GM23338 (cell line): ENCODE measurements around the gene MED27.

Source experiments
- CREB1 ChIP-seq: fragments of 250-450 bp; sonication (Bioruptor Pico); IDR thresholded peaks from 2 replicates; pipeline ENCODE4 v1.5.0; 2020; ENCODE audit warnings: low read depth, mild to moderate bottlenecking, moderate library complexity
- EZH2 ChIP-seq: fragments of 200-600 bp; sonication (generic); IDR thresholded peaks from one replicate; pipeline ENCODE4 v1.8.0; 2017; ENCODE audit warnings: antibody characterized with exemption, mild to moderate bottlenecking, low read depth; ENCODE audit not compliant: unreplicated experiment
- EZH2phosphoT487 ChIP-seq: fragments of 200-600 bp; sonication (generic); IDR thresholded peaks from one replicate; pipeline ENCODE4 v1.8.1; 2018; ENCODE audit warnings: antibody characterized with exemption; ENCODE audit not compliant: unreplicated experiment
- JUNB ChIP-seq: IDR thresholded peaks from one replicate; pipeline ENCODE4 v1.6.1; 2016; ENCODE audit warnings: antibody characterized with exemption; ENCODE audit not compliant: unreplicated experiment
- NANOG ChIP-seq: IDR thresholded peaks from 2 replicates; pipeline ENCODE4 v1.6.1; 2016; ENCODE audit warnings: antibody characterized with exemption, borderline replicate concordance
- POLR2AphosphoS5 ChIP-seq: IDR thresholded peaks from 2 replicates; pipeline ENCODE4 v1.6.1; 2016; ENCODE audit warnings: antibody characterized with exemption, low read depth
- ZNF114 ChIP-seq: fragments of 250-450 bp; sonication (Bioruptor Pico); IDR thresholded peaks from 2 replicates; pipeline ENCODE4 v1.5.0; 2020; ENCODE audit warnings: mild to moderate bottlenecking, moderate library complexity
- ZNF331 ChIP-seq: fragments of 250-450 bp; sonication (Bioruptor Pico); IDR thresholded peaks from 2 replicates; pipeline ENCODE4 v1.5.0; 2020; ENCODE audit warnings: low read depth, mild to moderate bottlenecking, moderate library complexity
- TF ChIP-seq, protein P1 (sequence below), 2 experiments: fragments of 200-600 bp in 1 of 2; sonication (generic) in 1 of 2; conservative IDR thresholded peaks; 2 replicates each; pipeline versions ENCODE4 v1.5.1 to v1.6.1; 2016 to 2017; ENCODE audit warnings: antibody characterized with exemption in 2 of 2, low read depth in 2 of 2, mild to moderate bottlenecking in 2 of 2, moderate library complexity in 1 of 2
- TF ChIP-seq, protein P2 (sequence below): IDR thresholded peaks from one replicate; pipeline ENCODE4 v1.6.1; 2018; ENCODE audit warnings: antibody characterized with exemption; ENCODE audit not compliant: unreplicated experiment
- TF ChIP-seq, protein P3 (sequence below): IDR thresholded peaks from 2 replicates; pipeline ENCODE4 v1.6.1; 2016; ENCODE audit warnings: antibody characterized with exemption

DNA sequence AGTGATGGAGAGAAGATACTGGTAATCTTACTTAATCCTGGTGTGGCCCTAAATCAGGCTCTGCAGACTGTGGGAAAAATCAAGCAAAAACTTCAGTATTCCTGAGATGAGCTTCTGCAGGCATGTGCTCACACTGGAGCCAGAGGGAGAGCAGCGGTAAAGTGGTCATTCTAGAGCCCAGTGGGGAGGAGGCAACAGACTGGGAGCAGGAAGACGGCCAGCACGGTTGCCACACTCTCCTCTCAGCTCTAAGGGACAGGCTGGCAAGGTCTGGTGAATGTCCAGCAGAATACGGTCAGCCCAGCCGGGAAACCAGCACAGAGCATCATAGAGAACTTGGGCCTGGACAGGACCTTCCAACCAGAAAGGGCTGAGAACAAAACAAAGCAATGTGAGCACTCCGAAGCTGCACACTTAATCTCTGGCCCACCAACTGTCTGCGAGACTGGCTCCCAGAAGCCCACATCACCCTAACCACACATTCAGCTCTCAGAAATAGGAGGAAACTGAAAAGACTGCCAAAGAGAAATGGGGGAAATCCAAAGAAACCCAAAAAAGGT is 30.3 kb downstream of the MED27 start:
- TF ChIP-seq, protein P1, sequence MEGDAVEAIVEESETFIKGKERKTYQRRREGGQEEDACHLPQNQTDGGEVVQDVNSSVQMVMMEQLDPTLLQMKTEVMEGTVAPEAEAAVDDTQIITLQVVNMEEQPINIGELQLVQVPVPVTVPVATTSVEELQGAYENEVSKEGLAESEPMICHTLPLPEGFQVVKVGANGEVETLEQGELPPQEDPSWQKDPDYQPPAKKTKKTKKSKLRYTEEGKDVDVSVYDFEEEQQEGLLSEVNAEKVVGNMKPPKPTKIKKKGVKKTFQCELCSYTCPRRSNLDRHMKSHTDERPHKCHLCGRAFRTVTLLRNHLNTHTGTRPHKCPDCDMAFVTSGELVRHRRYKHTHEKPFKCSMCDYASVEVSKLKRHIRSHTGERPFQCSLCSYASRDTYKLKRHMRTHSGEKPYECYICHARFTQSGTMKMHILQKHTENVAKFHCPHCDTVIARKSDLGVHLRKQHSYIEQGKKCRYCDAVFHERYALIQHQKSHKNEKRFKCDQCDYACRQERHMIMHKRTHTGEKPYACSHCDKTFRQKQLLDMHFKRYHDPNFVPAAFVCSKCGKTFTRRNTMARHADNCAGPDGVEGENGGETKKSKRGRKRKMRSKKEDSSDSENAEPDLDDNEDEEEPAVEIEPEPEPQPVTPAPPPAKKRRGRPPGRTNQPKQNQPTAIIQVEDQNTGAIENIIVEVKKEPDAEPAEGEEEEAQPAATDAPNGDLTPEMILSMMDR (conservative IDR thresholded peaks at IDR 0.05; ENCODE audit: low read depth in 2 of 2) = no peak
- TF ChIP-seq EZH2 (no peak), POLR2AphosphoS5 (no peak), EZH2phosphoT487 (no peak), NANOG (no peak), CREB1 (CRISPR knock-in tag) (no peak), ZNF331 (no peak), JUNB (no peak), ZNF114 (CRISPR knock-in tag) (no peak)
- TF ChIP-seq, protein P2, sequence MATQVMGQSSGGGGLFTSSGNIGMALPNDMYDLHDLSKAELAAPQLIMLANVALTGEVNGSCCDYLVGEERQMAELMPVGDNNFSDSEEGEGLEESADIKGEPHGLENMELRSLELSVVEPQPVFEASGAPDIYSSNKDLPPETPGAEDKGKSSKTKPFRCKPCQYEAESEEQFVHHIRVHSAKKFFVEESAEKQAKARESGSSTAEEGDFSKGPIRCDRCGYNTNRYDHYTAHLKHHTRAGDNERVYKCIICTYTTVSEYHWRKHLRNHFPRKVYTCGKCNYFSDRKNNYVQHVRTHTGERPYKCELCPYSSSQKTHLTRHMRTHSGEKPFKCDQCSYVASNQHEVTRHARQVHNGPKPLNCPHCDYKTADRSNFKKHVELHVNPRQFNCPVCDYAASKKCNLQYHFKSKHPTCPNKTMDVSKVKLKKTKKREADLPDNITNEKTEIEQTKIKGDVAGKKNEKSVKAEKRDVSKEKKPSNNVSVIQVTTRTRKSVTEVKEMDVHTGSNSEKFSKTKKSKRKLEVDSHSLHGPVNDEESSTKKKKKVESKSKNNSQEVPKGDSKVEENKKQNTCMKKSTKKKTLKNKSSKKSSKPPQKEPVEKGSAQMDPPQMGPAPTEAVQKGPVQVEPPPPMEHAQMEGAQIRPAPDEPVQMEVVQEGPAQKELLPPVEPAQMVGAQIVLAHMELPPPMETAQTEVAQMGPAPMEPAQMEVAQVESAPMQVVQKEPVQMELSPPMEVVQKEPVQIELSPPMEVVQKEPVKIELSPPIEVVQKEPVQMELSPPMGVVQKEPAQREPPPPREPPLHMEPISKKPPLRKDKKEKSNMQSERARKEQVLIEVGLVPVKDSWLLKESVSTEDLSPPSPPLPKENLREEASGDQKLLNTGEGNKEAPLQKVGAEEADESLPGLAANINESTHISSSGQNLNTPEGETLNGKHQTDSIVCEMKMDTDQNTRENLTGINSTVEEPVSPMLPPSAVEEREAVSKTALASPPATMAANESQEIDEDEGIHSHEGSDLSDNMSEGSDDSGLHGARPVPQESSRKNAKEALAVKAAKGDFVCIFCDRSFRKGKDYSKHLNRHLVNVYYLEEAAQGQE = no peak
- TF ChIP-seq, protein P3, sequence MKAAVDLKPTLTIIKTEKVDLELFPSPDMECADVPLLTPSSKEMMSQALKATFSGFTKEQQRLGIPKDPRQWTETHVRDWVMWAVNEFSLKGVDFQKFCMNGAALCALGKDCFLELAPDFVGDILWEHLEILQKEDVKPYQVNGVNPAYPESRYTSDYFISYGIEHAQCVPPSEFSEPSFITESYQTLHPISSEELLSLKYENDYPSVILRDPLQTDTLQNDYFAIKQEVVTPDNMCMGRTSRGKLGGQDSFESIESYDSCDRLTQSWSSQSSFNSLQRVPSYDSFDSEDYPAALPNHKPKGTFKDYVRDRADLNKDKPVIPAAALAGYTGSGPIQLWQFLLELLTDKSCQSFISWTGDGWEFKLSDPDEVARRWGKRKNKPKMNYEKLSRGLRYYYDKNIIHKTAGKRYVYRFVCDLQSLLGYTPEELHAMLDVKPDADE = no peak
